Measurements from ENCODE around the gene OR8H3. TPM values are rescaled to one million over a fixed set of nuclear protein-coding genes. Genes with fewer than 3 reads are reported as not detected.
"Not testable (repeated sequence)": the region's sequence is repeated elsewhere in the genome, so short reads cannot be mapped to it uniquely, and the experiment has no call there.

The OR8H3 gene, protein sequence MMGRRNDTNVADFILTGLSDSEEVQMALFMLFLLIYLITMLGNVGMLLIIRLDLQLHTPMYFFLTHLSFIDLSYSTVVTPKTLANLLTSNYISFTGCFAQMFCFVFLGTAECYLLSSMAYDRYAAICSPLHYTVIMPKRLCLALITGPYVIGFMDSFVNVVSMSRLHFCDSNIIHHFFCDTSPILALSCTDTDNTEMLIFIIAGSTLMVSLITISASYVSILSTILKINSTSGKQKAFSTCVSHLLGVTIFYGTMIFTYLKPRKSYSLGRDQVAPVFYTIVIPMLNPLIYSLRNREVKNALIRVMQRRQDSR
- not detected for total RNA-seq

GRCh38 chr11:56122073-56122472, at the start of gene OR8H3:
TSS of gene OR8H3 (plus strand) at chr11:56122373. CDS start at chr11:56122373, 0 bp downstream.
- Mint-ChIP-seq H3K4me3 (no peak within 1 kb of the TSS), H3K36me3 (ENCODE audit: insufficient read depth) (no peaks in the 10 kb centered on the region), H3K9me3 (peaks cover 17% of the 10 kb centered on the region), H3K4me1 (ENCODE audit: low read depth) (no peaks in the 10 kb centered on the region), H3K27me3 (ENCODE audit: low read depth) (no peaks in the 10 kb centered on the region)
- ATAC-seq: no peak
- DNase-seq: no peak

DNA sequence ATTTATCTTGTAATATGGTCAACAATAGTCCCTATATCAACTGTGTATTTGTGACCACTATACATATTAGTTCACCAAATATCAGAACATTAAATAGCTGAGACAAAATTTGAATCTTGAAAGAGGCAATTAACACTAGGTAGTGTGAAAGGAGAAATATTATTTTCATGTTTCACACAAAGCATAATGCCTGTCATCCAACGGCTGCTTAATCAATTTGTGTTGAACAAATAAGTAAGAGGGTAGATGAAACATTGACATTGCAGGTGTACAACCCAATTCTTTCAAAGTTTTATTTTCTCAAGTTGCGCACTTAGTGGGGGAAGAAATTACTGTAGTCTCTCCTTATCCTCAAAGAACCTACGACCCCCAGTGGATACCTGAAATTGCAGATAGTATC, 32.5 kb upstream of the OR8H3 start:
- Mint-ChIP-seq H3K9me3 (peaks cover 6% of the 10 kb centered on the region), H3K4me1 (ENCODE audit: low read depth) (no peaks in the 10 kb centered on the region), H3K27me3 (ENCODE audit: low read depth) (no peaks in the 10 kb centered on the region), H3K4me3 (no peak overlapping the region), H3K36me3 (ENCODE audit: insufficient read depth) (no peaks in the 10 kb centered on the region)
- no peak for ATAC-seq
- DNase-seq: no peak

DNA sequence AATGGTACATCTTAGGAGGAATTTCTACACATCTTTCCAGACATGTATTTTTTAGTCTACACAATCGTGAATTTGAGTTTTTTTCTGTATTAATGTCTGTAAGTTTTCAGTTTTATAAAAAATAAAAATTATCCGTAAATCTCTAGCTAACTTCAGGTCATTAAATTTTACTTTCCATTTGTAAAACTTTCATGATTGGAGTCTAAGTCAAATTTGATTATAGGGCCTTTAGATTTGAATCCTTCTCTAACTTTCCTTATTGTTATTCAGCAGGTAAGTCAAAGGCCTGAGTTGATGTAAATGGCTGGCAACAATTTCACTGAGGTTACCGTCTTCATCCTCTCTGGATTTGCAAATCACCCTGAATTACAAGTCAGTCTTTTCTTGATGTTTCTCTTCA, 29.2 kb upstream of the OR8H3 start, which contains the start of gene OR8I2:
Gene OR8I2 (plus strand): TSS at position 301 of the 400 bp plus-strand sequence. CDS start 0 bp downstream, at position 301.
- no peaks in the 10 kb centered on the region for H3K27me3 Mint-ChIP-seq (ENCODE audit: low read depth)
- no peak within 1 kb of the TSS for H3K4me3 Mint-ChIP-seq
- no peaks in the 10 kb centered on the region for H3K36me3 Mint-ChIP-seq (ENCODE audit: insufficient read depth)
- ATAC-seq (no peak), DNase-seq (no peak)
- no peaks in the 10 kb centered on the region for H3K4me1 Mint-ChIP-seq (ENCODE audit: low read depth)
- peaks cover 13% of the 10 kb centered on the region for H3K9me3 Mint-ChIP-seq

GRCh38 chr11:56103210-56103737, 18.9 kb upstream of the OR8H3 start, which contains the start of gene OR8H2:
TSS of gene OR8H2 (plus strand) at chr11:56103687. CDS start at chr11:56105043, 1,356 bp downstream.
- no peaks in the 10 kb centered on the region for H3K27me3 Mint-ChIP-seq (ENCODE audit: low read depth)
- no peak for ATAC-seq
- no peak within 1 kb of the TSS for H3K4me3 Mint-ChIP-seq
- H3K36me3 Mint-ChIP-seq (ENCODE audit: insufficient read depth): no peaks in the 10 kb centered on the region
- DNase-seq: no peak
- peaks cover 17% of the 10 kb centered on the region for H3K9me3 Mint-ChIP-seq
- no peaks in the 10 kb centered on the region for H3K4me1 Mint-ChIP-seq (ENCODE audit: low read depth)

- DNase-seq (no peak), ATAC-seq (no peak)
- H3K27me3 Mint-ChIP-seq (ENCODE audit: low read depth): no peaks in the 10 kb centered on the region
- no peak within 1 kb of the TSS for H3K4me3 Mint-ChIP-seq
- no peaks in the 10 kb centered on the region for H3K36me3 Mint-ChIP-seq (ENCODE audit: insufficient read depth)
- H3K9me3 Mint-ChIP-seq: peaks cover 15% of the 10 kb centered on the region
- no peaks in the 10 kb centered on the region for H3K4me1 Mint-ChIP-seq (ENCODE audit: low read depth)
These were observed 18.0 kb downstream of the OR8H3 start, which contains the start of gene OR8J3 for GRCh38 chr11:56140151-56140661. TSS of gene OR8J3 (minus strand) at chr11:56140201. CDS start at chr11:56137718, 2,483 bp downstream.

GRCh38 chr11:56143681-56144080, 21.5 kb downstream of the OR8H3 start:
- not testable (repeated sequence) for H3K4me1 Mint-ChIP-seq (ENCODE audit: low read depth); H3K36me3 Mint-ChIP-seq (ENCODE audit: insufficient read depth); DNase-seq; ATAC-seq; H3K4me3 Mint-ChIP-seq; H3K27me3 Mint-ChIP-seq (ENCODE audit: low read depth)
- H3K9me3 Mint-ChIP-seq: peaks cover 12% of the 10 kb centered on the region

DNA sequence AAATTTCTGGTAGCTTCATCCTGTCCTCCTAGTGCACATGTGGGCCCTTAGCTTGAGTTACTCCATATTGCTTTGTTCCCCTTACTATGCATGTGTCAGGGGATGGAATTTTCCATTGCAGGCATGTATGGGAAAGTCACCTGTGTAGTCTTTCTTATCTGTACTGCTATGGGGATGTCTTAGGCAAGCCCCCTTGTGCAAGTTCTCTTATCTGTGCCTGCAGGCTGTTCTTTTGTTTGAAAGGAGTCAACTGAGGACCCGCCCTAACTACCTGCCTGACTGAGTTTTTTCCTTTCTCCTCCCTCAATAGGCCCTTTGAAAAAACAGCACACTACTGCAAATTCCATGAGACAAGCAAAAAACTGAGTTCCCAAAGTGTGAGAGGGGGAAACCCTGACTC, 29.2 kb downstream of the OR8H3 start:
- Mint-ChIP-seq H3K36me3 (ENCODE audit: insufficient read depth) (no peaks in the 10 kb centered on the region), H3K4me1 (ENCODE audit: low read depth) (no peaks in the 10 kb centered on the region), H3K9me3 (peaks cover 31% of the 10 kb centered on the region), H3K4me3 (no peak overlapping the region), H3K27me3 (ENCODE audit: low read depth) (no peaks in the 10 kb centered on the region)
- DNase-seq (no peak), ATAC-seq (no peak)

DNA sequence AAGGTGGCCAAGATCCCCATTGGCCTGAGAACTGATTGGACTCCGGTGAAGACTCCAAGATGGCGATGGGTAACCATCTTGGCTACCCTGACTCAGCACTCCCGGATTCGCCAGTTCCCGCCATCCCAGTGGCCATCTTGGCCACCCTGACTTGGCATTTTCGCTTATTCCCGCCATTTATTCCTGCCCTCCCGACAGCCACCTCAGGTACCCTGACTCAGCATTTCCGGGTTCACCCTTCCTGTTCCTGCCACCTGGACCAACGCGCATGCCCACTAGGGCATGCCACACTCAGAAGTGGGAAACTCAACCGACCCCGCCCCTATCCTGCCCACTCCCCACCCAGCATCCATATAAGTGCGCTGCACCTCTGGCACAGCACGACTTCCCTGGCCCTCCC, 30.2 kb downstream of the OR8H3 start:
- Mint-ChIP-seq H3K4me3 (no peak overlapping the region), H3K4me1 (ENCODE audit: low read depth) (no peaks in the 10 kb centered on the region), H3K27me3 (ENCODE audit: low read depth) (no peaks in the 10 kb centered on the region), H3K9me3 (peaks cover 36% of the 10 kb centered on the region), H3K36me3 (ENCODE audit: insufficient read depth) (no peaks in the 10 kb centered on the region)
- DNase-seq (no peak), ATAC-seq (no peak)

- H3K4me3 Mint-ChIP-seq: no peak within 1 kb of the TSS
- peaks cover 29% of the 10 kb centered on the region for H3K9me3 Mint-ChIP-seq
- no peak for DNase-seq
- ATAC-seq: no peak
- H3K36me3 Mint-ChIP-seq (ENCODE audit: insufficient read depth): no peaks in the 10 kb centered on the region
- no peaks in the 10 kb centered on the region for H3K4me1 Mint-ChIP-seq (ENCODE audit: low read depth)
- no peaks in the 10 kb centered on the region for H3K27me3 Mint-ChIP-seq (ENCODE audit: low read depth)
These were observed 38.0 kb downstream of the OR8H3 start, which contains the start of gene OR8K5 for GRCh38 chr11:56160217-56160616. TSS of gene OR8K5 (minus strand) at chr11:56160317. CDS start at chr11:56160317, 0 bp downstream.

DNA sequence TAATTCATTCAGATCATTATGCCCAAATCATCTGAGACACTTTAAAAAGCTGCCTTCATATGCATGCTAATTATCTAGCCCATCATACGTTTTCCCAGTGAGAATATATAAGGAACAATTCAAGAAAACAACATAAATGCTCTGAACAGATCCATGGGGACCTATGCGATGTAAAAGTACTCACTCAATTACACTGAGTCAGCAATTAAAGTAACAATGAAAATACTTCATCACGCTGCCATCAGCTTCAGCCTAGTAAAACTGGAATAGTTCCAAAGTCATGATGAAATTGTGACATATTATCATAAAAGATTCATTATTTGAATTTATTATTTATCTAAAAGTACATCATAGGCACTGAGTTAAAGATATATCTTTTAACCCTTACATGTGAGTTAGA, 41.6 kb downstream of the OR8H3 start:
- no peaks in the 10 kb centered on the region for H3K27me3 Mint-ChIP-seq (ENCODE audit: low read depth)
- DNase-seq (no peak), ATAC-seq (no peak)
- H3K36me3 Mint-ChIP-seq (ENCODE audit: insufficient read depth): no peaks in the 10 kb centered on the region
- no peaks in the 10 kb centered on the region for H3K4me1 Mint-ChIP-seq (ENCODE audit: low read depth)
- H3K4me3 Mint-ChIP-seq: no peak overlapping the region
- peaks cover 25% of the 10 kb centered on the region for H3K9me3 Mint-ChIP-seq

DNA sequence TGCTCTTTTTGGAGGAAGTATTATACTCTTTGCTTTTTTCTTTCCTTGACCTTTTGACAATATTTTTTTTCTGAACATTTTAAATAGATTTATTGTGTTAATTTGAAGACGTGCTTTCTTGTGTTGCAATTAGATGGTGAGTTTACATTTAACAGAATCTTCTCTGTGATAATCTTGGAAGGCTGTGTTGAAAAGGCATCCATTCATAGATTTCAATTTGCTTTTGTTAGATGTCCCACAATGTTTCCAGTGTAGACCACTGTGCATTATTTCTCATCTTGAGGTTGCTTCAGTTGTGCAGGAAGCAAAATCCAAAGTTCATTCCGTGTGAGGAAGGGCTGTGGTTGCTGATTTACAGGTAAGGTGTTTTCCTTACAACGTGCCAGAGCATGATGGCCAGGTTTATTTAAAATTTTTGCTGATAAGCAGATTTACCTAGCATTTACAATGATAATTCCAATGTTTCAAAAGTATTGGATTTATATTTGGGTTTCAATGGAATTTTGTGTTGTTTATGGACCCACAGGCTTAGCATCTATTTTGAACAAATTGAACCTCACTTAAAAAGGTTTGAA, 50.2 kb downstream of the OR8H3 start:
- Mint-ChIP-seq H3K36me3 (ENCODE audit: insufficient read depth) (no peaks in the 10 kb centered on the region), H3K27me3 (ENCODE audit: low read depth) (no peaks in the 10 kb centered on the region), H3K4me3 (no peak overlapping the region), H3K4me1 (ENCODE audit: low read depth) (no peaks in the 10 kb centered on the region), H3K9me3 (peaks cover 15% of the 10 kb centered on the region)
- no peak for DNase-seq
- ATAC-seq: no peak

Other genes starting within 250 kb of the OR8H3 start
- gene TRIM51, start 239.1 kb upstream of the OR8H3 start, total RNA-seq: not detected
- gene OR5W2, start 207.8 kb upstream of the OR8H3 start, total RNA-seq: not detected
- not detected for gene OR5I1, start 186.0 kb upstream of the OR8H3 start, total RNA-seq
- not detected for gene OR10AG1, start 152.4 kb upstream of the OR8H3 start, total RNA-seq
- not detected for gene OR5F1, start 127.7 kb upstream of the OR8H3 start, total RNA-seq
- not detected for gene OR5AS1, start 94.7 kb upstream of the OR8H3 start, total RNA-seq
- gene OR8I2, start 29.1 kb upstream of the OR8H3 start, total RNA-seq: not detected
- gene OR8H2, start 18.7 kb upstream of the OR8H3 start, total RNA-seq: not detected
- not detected for gene OR8J3, start 17.8 kb downstream of the OR8H3 start, total RNA-seq
- gene OR8K5, start 37.9 kb downstream of the OR8H3 start, total RNA-seq: not detected
- not detected for gene OR5J2, start 54.2 kb downstream of the OR8H3 start, total RNA-seq
- not detected for gene OR5T2, start 111.9 kb downstream of the OR8H3 start, total RNA-seq
- gene OR5T3, start 129.9 kb downstream of the OR8H3 start, total RNA-seq: not detected
- gene OR5T1, start 151.8 kb downstream of the OR8H3 start, total RNA-seq: not detected
- not detected for gene OR8H1, start 169.9 kb downstream of the OR8H3 start, total RNA-seq
- not detected for gene OR8K3, start 192.8 kb downstream of the OR8H3 start, total RNA-seq
- not detected for gene OR8K1, start 223.7 kb downstream of the OR8H3 start, total RNA-seq
- not detected for gene OR8J1, start 231.9 kb downstream of the OR8H3 start, total RNA-seq

All from activated T-cell treated with anti-CD3 and anti-CD28 coated beads, Interleukin-2, amount 50 U/mL, for 4 hours (primary cell).